HepG2 (cell line): ENCODE data around the gene ADGRB2. TPM values are rescaled to one million over a fixed set of nuclear protein-coding genes. Genes with fewer than 3 reads are reported as not detected.
A peak's percentile ranks its signal among the peaks of the same experiment; 100 is the strongest.

Source experiments
- AHR ChIP-seq: IDR thresholded peaks from 2 replicates; pipeline ENCODE4 v1.6.1; 2018; ENCODE audit warnings: missing genetic modification reagents, missing compliant biosample characterization
- BCLAF1 ChIP-seq: fragments of 450-650 bp; IDR thresholded peaks from 2 replicates; pipeline ENCODE4 v1.6.1; 2017; ENCODE audit warnings: mild to moderate bottlenecking
- CTCF ChIP-seq: sonication (generic); formaldehyde crosslinking; IDR thresholded peaks from 2 replicates; pipeline ENCODE4 v1.5.0; 2020; ENCODE audit warnings: mild to moderate bottlenecking, missing genetic modification reagents, moderate library complexity
- MXD1 ChIP-seq: sonication (generic); formaldehyde crosslinking; IDR thresholded peaks from 2 replicates; pipeline ENCODE4 v1.4.0; 2020; ENCODE audit warnings: mild to moderate bottlenecking, missing genetic modification reagents
- MYC ChIP-seq: sonication (generic); formaldehyde crosslinking; IDR thresholded peaks from 2 replicates; pipeline ENCODE4 v1.9.0; 2021; ENCODE audit warnings: missing genetic modification reagents, borderline replicate concordance
- SNAPC4 ChIP-seq: sonication (generic); formaldehyde crosslinking; IDR thresholded peaks from 2 replicates; pipeline ENCODE4 v1.4.0; 2020; ENCODE audit warnings: mild to moderate bottlenecking, missing genetic modification reagents
- SP140L ChIP-seq: sonication (generic); formaldehyde crosslinking; IDR thresholded peaks from 2 replicates; pipeline ENCODE4 v1.4.0; 2020; ENCODE audit warnings: missing genetic modification reagents, borderline replicate concordance
- SP4 ChIP-seq: sonication (generic); formaldehyde crosslinking; IDR thresholded peaks from 2 replicates; pipeline ENCODE4 v1.8.1; 2023; ENCODE audit warnings: mild to moderate bottlenecking, missing genetic modification reagents
- TARDBP ChIP-seq: sonication (generic); formaldehyde crosslinking; IDR thresholded peaks from 2 replicates; pipeline ENCODE4 v1.8.0; 2022; ENCODE audit warnings: mild to moderate bottlenecking, missing genetic modification reagents
- TBL1XR1 ChIP-seq: fragments of 150-350 bp; IDR thresholded peaks from 2 replicates; pipeline ENCODE4 v1.6.1; 2014; ENCODE audit warnings: borderline replicate concordance, low read length; ENCODE audit not compliant: partially characterized antibody
- TEAD3 ChIP-seq: optimal IDR thresholded peaks from 2 replicates; pipeline ENCODE3; 2016; ENCODE audit warnings: borderline replicate concordance
- YEATS4 ChIP-seq: sonication (generic); formaldehyde crosslinking; IDR thresholded peaks from 2 replicates; pipeline ENCODE4 v1.4.0; 2020; ENCODE audit warnings: missing genetic modification reagents, borderline replicate concordance
- ZNF343 ChIP-seq: sonication (generic); formaldehyde crosslinking; IDR thresholded peaks from 2 replicates; pipeline ENCODE4 v1.4.0; 2020; ENCODE audit warnings: mild to moderate bottlenecking, missing genetic modification reagents
- ZNF512B ChIP-seq: sonication (generic); formaldehyde crosslinking; IDR thresholded peaks from 2 replicates; pipeline ENCODE4 v1.5.1; 2020; ENCODE audit warnings: missing genetic modification reagents, mild to moderate bottlenecking, borderline replicate concordance
- ZNF878 ChIP-seq: sonication (generic); formaldehyde crosslinking; IDR thresholded peaks from 2 replicates; pipeline ENCODE4 v1.8.1; 2023; ENCODE audit warnings: mild to moderate bottlenecking, missing genetic modification reagents, moderate library complexity
- ZSCAN22 ChIP-seq: sonication (generic); formaldehyde crosslinking; IDR thresholded peaks from 2 replicates; pipeline ENCODE4 v1.4.0; 2020; ENCODE audit warnings: mild to moderate bottlenecking, missing genetic modification reagents
- polyA plus RNA-seq, 8 experiments: library from polyadenylated mRNA; depleted of rRNA in 3 of 8; stranded (reverse) in 7 of 8; unstranded in 1 of 8; fragments of >200 nt; fragmentation: Illumina TruSeq in 4 of 8; extraction: Trizol in 4 of 8; gene quantifications; 2 replicates each; pipeline versions ENCODE4 v1.2.1 to v1.2.3, GENCODE V29; 2011 to 2016; ENCODE audit warnings: low read depth in 4 of 8, missing spikeins in 1 of 8, mixed read lengths in 1 of 8; ENCODE audit not compliant: insufficient read depth in 1 of 8
- total RNA-seq, 5 experiments: library from RNA; depleted of rRNA; stranded (reverse); fragments of >200 nt; fragmentation: Illumina TruSeq; extraction: Trizol; gene quantifications; 2 replicates each; pipeline ENCODE4 v1.2.3, GENCODE V29; 2016; ENCODE audit warnings: low read depth in 1 of 5

The ADGRB2 gene
- total and polyA plus RNA-seq, 2 of the 13 experiments (the other 11 are each of a cell fraction or from before 2014, with no cell fraction given): 0.03 to 0.09 TPM

GRCh38 chr1:31714442-31715086, 49.6 kb downstream of the ADGRB2 start (continued):
- TF ChIP-seq ZNF512B (CRISPR knock-in tag) (no peak), ZSCAN22 (CRISPR knock-in tag) (no peak), CTCF (CRISPR knock-in tag) (peak; percentile 77), MXD1 (no peak), TBL1XR1 (no peak), AHR (CRISPR knock-in tag) (no peak), SNAPC4 (CRISPR knock-in tag) (no peak), MYC (CRISPR knock-in tag) (0 out of 2 replicates have a peak, but pooled peaks have one; percentile 12), SP140L (CRISPR knock-in tag) (no peak), BCLAF1 (no peak), TARDBP (CRISPR knock-in tag) (no peak), TEAD3 (CRISPR knock-in tag) (peak; percentile 24), YEATS4 (CRISPR knock-in tag) (no peak), ZNF878 (CRISPR knock-in tag) (no peak), SP4 (no peak), ZNF343 (0 out of 2 replicates have a peak, but pooled peaks have one; percentile 13)
